Breast epithelium (tissue), 3 donors: ENCODE measurements around the gene TRMT1.

ENCODE experiments used
- POLR2A ChIP-seq: fragments of 450-650 bp; IDR thresholded peaks from one replicate; pipeline ENCODE4 v1.6.1; 2016; ENCODE audit warnings: antibody characterized with exemption, mild to moderate bottlenecking, moderate library complexity
- POLR2AphosphoS5 ChIP-seq, 3 donors: sonication (generic); formaldehyde crosslinking; IDR thresholded peaks; one replicate each; pipeline ENCODE4 v1.6.1; 2017; ENCODE audit warnings: antibody characterized with exemption in 3 of 3

DNA sequence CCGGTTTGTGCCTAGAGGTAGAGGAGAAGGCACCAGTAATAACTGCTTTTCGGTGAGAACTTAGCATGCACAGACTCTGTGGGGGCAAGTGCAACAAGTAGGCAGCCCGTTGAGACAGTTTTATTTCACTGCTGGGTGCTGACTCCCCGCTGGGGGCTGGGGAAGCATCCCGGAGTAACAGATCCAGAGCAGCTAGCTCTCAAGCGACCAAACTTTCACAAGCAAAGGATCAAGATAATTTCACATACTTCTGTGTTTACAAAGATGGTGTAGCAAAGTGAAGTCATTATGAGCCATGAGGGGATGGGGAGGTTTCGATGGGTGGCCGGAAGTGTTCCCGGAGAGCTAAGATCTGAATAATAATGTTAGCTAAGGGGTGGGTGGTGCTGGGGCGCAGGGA, 4.3 kb upstream of the TRMT1 start:
- no peak for TF ChIP-seq POLR2A
- TF ChIP-seq POLR2AphosphoS5 (IDR thresholded peaks at IDR 0.05), result no peak
